Cerebellar nuclear complex (tissue), 1 donor: ENCODE measurements around the gene LTBP1.

Experiments used
- DNase-seq, 2 experiments: peaks; one replicate each; lab custom pipeline; 2025; lab: John Stamatoyannopoulos, UW

LTBP1 gene

DNA sequence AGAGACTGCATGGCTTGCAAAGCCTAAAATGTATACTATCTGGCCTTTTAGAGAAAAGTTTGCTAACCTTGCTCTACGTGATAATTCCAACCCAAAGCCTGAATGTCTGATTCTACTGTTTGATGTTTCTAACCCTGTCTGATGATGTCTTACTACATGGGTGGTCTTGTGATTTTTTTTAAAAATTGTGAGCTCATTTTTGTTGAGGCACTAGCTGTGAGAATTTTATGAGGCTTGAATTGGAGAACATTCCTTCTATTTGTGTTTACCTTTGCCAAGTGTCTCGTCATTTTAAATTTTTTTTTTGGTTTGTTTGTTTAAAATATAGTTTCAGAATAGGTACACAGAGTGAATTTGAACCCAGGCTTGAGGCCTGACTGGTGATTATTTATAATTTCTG is 15.2 kb upstream of the LTBP1 start:
- no peak for DNase-seq

DNA sequence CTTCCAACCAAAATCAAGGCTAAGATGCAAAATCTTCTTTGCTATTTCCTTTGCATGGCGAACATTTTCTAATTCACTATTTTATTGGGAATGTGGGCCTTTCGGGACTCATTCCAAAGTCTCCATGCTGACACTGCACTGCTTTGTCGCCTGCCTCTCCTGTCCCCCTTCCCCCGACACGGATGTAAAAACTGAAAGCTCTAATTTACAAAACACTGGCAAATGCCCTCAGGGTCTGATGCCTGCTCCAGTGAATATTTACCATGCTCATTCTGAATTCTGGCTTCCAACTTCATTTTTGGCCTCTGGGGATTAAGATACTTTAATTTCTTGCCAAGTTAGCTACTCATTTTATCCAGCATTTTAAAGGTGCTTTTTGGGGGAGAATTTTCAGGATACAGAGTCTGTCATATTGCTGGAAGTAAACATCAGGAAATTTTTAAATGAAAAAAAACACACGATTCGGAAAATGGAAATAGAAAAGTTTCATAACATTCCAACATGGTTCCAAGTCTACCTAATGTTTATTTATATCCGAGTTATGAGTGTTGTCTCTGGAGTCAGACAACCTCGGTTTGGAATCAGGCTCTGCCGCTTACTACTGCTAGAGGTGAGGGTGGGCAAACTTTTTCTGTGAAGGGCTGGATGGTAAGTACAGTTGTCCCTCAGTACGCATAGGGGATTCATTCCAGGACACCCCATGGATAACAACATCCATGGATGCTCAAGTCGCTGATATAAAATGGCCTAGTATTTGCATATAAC is 14.6 kb upstream of the LTBP1 start:
- DNase-seq = no peak

DNA sequence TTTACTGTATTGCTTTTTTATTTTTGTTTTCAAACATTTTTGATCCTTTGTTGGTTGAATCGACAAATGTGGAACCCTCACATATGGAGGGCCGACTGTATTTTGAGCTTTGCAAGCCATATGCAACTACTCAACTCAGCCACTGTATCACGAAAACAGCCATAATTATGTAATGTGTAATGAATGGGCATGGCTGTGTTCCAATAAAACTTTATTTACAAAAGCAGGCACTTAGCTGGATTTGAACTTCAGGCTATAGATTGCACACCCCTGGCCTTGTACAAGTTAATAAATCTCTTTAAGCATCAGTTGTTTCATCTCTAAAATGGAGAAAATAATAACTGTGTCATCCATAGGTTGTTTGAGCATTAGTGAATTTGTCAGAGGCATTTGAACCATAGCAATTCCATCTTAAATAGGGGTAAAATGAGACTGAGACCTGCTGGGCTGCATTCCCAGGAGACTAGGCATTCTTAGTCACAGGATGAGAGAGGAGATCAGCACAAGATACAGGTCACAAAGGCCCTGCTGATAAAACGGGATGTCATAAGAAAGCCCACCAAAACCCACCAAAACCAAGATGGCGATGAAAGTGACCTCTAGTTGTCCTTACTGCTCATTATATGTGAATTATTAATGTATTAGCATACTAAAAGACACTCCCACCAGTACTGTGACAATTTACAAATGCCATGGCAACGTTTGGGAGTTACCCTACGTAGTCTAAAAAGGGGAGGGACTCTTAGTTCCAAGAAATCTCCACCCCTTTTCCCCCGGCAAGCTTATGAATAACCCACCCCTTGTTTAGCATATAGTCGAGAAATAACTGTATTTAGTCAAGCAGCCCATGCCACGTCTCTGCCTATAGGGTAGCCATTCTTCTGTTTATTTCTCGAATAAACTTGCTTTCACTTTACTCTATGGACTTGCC is 13.7 kb upstream of the LTBP1 start:
- DNase-seq = no peak

DNA sequence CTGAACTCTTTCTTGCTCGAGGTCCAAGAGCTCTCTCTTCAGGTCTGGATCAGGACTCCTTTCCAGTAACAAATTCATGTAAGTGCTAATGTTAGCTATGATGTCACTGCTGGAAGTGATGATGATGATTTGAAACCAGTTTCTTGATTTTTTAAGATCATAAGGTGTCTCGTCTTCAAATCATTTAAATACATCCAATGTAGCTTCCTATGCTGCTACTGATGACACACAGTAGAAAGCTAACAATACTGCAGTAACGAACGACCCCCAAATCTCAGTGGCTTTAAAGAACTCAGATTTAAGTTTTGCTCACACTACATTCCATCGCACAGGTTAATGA is 13.0 kb upstream of the LTBP1 start:
- no peak for DNase-seq

DNA sequence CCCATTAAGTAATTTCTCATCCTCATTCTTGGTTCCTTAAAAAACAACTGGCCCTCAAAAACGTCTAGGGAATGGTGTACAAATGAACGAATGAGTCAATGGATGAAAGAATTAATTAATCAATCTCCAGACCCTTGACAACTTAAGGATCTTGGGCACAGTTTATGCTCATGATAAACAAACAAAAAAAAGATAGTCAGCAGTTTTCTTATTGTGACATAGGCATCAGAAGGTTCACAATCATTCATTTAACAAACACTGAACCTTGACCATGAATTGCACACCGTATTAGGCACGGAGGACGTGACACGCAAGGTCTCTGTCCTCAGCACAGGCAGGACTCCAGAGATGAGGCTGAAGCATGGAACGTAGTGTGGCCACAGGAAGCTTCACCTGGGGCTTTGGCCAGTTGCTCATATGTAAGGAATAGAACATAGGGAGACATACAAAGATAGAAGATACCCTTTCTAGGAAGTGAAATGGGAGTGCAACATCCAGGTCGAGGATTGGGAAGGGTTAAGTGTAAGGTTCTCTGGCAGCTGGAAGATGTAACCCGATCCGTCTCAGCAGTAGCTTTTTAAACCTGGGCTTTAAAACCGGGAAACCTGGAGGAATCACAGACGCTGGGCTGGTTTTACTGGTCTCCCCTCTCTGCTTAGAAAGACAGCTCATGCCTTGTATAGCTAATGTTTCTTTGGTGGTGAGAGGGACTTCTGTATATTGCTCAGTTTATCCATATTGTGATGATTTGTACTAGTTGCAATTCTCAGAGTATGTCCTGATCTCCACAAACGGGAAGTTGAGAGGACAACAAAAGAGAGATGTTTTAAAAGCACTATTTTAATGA is 8.9 kb upstream of the LTBP1 start:
- DNase-seq = no peak

DNA sequence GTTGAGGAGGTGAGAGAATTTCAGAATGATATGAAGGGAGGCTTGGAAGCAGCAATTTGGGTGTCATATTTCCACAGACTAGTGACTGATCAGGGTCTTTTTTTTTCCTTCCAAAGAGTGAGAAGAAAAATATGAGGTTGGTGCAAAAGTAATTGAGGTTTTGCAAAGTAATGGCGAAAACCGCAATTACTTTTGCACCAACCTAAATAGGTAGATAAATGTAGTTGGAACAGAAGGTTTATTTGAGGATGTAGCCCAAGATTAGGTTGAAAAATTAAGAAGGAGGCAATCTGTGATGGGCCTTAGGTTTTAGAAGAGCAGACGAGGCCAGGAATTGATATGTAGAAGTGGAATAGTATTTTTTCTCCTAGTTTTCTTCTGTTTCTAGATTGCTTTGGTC is 7.8 kb upstream of the LTBP1 start:
- no peak for DNase-seq

DNA sequence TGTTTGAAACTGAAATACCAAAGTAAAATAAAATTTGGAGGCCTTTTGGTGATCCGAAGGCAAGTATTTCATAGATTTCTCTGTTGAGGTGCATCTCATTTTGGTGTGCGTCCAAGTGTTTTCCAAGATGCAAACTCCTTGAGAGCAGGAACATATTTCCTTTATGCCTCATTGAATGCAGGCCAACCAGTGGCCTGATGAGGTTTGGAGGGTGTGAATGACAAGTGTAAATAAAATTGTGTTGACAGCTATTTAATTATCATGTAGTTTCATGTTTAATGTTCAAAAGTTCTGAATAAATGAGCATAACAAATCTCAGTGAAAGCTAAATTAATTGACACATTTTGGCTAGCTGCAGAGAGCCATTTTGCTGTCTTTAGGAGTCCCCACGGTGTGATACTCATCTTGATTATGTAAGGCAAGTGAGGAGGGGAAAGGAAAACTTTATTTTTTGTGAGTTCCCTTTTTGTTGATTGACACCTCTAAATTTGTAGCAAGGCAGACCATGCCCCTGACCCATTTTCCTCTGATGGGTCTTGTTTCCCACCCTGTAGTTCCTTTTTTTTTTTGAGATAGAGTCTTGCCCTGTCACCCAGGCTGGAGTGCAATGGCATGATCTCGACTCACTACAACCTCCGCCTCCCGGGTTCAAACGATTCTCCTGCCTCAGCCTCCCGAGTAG is 6.3 kb upstream of the LTBP1 start:
- DNase-seq = no peak

DNA sequence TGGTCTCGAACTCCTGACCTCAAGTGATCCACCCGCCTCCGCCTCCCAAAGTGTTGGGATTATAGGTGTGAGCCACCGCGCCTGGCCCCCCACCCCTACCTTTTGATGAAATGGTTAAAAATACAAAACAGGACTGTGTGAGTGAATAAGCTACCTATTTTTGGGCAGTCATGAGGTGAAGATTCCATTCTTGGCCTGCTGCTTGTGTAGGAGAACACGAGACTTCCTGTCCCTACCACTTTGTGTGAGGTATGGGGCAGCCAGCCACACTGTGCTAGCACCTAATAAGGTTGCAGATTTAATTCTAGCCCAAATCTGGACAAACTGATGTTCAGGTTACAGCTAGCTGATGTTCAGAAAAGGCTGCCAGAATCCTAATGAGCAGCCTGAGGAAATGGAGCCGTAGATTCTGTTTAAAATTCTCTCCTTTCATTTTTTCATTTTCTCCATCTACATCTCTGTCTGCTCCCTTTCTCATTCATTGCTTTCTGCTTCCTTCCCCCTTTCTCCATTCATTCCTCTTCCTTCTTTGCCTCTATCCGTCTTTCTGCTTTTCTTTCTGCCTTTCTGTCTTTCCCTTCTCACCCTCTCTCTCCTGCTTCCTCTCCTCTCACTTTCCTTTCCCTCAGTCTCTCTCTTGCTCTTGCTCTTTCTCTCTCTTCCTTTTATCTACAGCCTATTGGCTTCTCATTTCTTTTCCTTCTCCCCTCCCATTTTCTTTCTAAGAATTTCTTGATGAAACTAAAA is 4.6 kb upstream of the LTBP1 start:
- DNase-seq = no peak

DNA sequence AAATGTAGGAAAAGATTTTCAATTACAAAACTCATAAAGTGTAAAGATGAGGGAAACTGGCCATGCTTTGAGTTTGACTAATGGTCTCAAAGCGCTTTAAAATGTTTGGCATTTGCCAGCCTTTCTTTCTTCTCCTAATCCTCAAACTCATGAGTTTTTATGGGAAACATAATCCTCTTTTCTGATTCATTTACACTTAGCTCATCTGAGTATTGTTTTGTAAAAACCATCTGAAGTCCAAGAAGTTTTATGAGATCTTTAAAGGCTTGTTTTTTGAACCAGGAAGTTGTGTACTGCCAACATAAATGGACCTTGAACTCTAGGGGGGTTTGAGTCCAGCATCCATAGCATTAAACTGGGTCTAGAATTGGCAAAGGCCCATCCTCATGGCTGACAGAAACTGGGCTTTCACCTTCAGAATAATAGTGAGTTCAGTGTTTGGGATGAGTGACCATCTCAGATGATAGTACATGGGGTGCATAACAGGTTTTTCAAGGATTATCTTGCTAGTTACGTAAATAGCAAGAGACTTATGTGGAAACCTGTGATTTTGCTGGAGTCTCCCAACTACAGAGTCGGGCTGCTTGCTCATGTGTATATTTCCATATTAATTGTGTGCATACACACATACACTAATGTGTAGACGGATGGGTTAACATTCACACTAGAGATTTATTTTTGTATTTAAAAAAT is 3.8 kb upstream of the LTBP1 start:
- DNase-seq = no peak

DNA sequence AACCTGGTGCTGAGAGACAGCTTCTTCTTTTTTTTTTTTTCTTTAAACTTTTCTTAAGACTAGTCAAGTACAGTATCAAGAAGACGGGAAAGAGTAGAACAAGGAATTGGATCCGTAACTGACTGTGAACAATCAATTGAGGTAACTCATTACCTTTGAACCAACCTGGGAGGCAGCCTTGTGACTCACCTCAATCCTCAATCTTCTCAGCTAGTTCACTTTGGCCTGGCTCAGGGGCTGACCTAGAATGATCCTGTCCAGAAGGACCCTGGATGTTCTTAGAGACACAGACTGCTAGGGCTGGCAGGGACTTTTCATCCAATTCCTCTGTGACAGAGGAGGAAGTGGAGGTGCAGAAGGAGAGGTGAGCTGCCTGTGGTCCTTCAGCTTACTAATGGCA is 1.5 kb upstream of the LTBP1 start:
- no peak for DNase-seq

DNA sequence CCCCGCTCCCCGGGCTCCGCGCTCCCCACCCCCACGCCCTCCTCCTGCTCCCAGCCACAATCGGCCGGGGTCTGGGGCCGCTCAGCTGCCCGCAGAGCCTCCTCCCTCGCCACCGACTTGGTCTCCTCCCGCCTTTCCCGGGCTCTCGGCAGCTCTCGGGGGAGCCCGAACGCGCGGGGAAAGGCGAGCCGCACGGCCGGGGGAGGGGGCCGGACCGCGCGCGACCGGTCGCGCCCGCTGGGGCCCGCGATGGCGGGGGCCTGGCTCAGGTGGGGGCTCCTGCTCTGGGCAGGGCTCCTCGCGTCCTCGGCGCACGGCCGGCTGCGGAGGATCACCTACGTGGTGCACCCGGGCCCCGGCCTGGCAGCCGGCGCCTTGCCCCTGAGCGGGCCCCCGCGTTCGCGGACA is 327 bp downstream of the LTBP1 start:
- no peak for DNase-seq

DNA sequence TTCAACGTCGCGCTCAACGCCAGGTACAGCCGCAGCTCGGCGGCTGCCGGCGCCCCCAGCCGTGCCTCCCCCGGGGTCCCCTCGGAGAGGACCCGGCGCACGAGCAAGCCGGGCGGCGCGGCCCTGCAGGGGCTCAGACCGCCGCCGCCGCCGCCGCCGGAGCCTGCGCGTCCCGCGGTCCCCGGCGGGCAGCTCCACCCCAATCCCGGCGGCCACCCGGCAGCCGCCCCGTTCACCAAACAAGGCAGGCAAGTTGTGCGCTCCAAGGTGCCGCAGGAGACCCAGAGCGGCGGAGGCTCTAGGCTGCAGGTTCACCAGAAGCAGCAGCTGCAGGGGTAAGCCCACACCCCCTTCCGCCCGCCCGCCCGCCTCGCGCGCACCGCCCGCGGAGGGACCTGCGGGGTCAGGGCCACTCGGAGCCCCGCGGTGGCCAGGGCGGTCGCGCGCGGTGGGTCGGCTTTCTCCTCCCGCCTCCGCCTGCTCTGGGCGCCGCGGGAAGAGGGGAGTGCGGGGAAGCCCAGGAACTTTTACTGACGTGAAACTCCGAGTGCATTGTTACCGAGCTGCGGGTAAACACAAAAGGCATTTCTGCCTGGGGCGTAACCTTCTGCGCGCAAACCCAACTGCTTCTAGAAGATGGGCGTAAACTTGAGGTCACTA is 861 bp downstream of the LTBP1 start:
- no peak for DNase-seq

DNA sequence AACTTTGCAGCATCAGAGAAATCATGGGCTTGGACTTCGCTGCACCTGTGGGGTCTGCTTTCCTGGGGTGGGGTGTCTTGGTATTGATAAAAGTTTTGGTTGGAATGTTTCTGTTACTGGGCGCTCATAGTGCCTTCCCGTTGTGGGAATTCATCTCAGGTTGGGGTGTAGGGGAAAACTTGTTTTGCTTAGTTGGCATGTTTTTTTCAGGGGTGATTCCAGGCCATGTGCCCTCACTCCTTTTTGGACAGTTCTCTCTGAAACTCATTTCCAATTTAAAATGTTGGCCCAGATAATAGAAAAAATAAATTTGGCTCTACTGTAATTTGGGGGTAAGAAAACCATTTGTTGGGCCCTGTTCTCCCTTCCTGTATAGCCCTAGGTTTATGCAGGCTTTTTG is 1.5 kb downstream of the LTBP1 start:
- DNase-seq = no peak

DNA sequence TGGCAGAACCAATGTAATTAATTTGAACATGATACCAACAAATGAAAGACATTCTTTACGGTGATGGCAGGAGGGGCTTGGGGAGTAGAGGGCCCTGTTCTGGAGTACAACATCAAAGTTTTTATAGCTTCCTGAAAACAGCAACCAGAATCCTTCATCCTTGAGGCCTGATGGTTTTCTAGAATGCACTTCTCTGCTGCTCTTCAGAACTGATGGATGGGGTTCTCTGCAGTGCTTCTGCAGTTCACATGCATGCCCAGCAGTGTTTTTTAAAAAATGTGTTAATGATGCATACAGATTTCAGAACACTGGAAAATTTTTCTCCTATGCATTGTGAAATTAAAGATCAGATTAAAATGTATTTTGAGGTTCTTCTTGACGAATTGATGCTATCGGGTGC is 2.5 kb downstream of the LTBP1 start:
- no peak for DNase-seq

DNA sequence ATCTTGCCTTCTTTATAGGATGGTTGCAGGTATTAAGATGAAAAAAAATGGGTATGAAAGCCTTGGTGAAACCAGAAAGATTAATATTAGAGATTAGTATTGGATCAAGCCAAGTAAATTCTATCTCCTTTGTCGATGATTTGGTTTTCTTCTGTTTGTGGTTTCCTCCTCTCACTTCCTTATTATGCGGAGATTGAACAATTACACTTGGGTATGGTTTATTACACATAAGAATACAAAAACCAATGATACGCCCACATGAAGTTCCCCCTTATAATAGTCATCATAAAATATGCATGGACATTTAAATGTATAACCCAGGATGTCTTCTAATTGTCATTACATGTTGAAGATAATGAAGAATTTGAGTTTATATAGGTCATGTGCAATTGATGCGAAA is 4.9 kb downstream of the LTBP1 start:
- DNase-seq = no peak

DNA sequence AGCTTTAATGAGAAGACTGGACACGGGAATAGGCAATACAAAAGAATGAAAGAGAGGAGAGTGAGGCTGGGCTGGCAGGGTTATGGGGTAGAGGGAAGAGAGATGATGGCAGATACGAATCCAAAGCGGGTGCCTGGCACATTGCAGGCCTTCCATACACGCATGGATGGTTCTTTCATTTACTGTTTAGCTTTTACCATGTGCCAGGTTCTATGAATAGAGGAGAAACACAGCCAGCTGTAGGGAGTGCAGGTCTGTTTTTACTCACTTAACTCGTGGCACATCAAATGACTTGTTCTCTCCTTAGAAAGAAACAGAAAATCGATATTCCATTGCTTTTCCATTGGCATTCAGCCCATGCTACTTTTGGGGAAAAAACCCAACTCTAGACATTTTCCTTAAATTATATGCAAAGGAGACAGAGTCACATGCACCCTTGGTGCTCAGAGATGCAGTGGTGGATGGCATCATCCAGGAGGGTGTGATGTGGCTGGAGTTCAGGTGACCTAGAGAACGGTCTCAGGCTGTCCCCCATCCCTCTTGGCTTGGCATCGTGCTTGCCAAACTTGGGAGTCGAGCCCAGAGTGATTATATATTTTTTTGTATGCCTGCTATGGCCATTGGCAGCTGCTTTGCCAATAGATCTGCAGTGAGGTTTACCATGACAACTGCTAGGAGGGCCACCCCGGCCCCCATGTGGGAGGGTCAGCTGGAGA is 6.2 kb downstream of the LTBP1 start:
- DNase-seq = no peak

DNA sequence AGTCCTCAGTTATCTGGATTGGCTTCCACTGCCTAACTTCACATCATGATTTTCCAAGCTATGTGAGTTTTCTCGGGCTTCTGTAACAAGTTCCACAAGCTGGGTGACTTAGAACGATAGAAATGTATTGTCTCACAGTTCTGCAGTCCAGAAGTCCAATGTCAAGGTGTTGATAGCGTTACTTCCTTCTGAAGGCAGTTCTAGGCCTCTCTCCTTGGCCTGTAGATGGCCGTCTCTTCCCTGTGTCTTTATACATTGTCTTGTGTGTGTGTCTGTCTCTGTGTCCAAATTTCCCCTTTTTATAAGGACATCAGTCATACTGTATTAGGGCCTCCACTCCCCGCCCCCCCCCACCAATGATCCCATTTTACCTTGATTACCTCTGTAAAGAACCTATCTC is 7.5 kb downstream of the LTBP1 start:
- DNase-seq = no peak

DNA sequence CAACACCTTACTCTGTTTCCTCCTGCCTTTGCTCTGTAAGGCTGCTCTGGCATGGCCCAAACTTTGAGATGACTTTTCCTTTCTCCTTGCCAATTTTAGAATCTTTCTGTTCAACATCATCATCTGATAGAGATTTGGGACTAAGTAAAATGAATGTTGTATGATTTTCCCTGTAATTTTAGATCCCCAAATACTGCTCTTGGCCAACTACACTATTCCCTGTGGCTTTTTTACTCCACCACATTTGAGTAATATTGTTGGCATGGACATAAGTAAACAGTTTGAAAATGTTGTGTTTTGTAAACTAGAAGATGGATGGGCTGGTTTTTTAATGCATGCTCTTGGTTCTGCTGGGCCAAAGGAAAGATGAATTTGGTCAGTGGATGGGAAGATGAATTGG is 12.1 kb downstream of the LTBP1 start:
- DNase-seq = no peak

DNA sequence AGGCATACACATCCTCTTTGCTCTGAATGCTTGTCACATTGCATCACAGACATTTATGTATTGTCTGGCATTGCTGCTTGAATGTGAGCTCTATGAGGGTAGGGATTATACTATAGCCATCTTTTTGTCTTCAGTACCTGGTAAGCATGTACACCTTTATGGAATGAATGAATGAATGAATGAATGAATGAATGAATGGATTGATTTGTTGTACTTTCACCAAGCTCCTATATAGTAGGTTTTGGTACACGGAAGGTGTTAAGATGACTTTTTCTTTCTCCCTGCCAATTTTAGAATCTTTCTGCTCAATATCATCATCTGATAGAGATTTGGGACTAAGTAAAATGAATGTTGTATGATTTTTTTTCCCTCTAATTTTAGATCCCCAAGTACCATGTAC is 13.5 kb downstream of the LTBP1 start:
- DNase-seq = no peak
